Progenitor cell of endocrine pancreas (in vitro differentiated cells): ENCODE data around the gene CAMK1D. TPM values are rescaled to one million over a fixed set of nuclear protein-coding genes. Genes with fewer than 3 reads are reported as not detected.

Experiments used
- DNase-seq: peaks from one replicate; pipeline ENCODE4 v3.0.0; 2021; ENCODE audit warnings: low spot score; ENCODE audit not compliant: unreplicated experiment
- H3K27ac Mint-ChIP-seq: 2 replicates; pipeline ENCODE4 v1.8.0; 2021; ENCODE audit warnings: mild to moderate bottlenecking, moderate library complexity, mixed read lengths
- H3K27me3 Mint-ChIP-seq: 2 replicates; pipeline ENCODE4 v1.8.0; 2021; ENCODE audit warnings: mixed read lengths
- H3K36me3 Mint-ChIP-seq: 2 replicates; pipeline ENCODE4 v1.8.0; 2022; ENCODE audit warnings: mixed read lengths; ENCODE audit not compliant: insufficient read depth
- H3K4me1 Mint-ChIP-seq: 2 replicates; pipeline ENCODE4 v1.8.0; 2021; ENCODE audit warnings: low read depth, mixed read lengths
- H3K4me3 Mint-ChIP-seq: 2 replicates; pipeline ENCODE4 v1.8.0; 2021; ENCODE audit warnings: low read depth, mild to moderate bottlenecking, moderate library complexity, mixed read lengths
- H3K9me3 Mint-ChIP-seq: 2 replicates; pipeline ENCODE4 v1.8.0; 2021; ENCODE audit warnings: low read depth, mixed read lengths
- total RNA-seq: library from RNA; stranded (reverse); gene quantifications from 2 replicates; pipeline ENCODE4 v1.2.1, GENCODE V29; 2021
- TF ChIP-seq, protein P1 (sequence below): fragments of 200-600 bp; sonication (generic); IDR thresholded peaks from one replicate; pipeline ENCODE4 v1.5.0; 2021; ENCODE audit warnings: antibody characterized with exemption, mild to moderate bottlenecking; ENCODE audit not compliant: unreplicated experiment

Gene CAMK1D
- total RNA-seq, 1 donor from 2014 or later = 10.8 TPM

DNA sequence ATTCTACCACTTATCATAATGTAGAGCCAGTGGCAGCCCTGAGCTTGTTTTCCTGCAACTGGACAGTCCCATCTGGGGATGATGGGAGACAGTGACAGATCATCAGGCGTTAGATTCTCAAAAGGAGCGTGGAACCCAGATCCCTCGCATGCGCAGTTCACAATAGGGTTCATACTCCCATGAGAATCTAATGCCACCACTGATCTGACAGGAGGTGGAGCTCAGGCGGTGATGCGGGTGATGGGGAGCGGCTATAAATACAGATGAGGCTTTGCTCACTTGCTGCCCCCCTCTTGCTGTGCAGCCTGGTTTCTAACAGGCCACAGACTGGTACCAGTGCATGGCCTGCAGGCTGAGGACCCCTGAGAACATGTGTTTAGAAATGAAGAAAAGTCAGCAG lies 260.1 kb downstream of the CAMK1D start:
- DNase-seq = no peak
- no peak overlapping the region for H3K4me3 Mint-ChIP-seq
- peaks cover 3% of the 10 kb centered on the region for H3K4me1 Mint-ChIP-seq
- TF ChIP-seq, protein P1, sequence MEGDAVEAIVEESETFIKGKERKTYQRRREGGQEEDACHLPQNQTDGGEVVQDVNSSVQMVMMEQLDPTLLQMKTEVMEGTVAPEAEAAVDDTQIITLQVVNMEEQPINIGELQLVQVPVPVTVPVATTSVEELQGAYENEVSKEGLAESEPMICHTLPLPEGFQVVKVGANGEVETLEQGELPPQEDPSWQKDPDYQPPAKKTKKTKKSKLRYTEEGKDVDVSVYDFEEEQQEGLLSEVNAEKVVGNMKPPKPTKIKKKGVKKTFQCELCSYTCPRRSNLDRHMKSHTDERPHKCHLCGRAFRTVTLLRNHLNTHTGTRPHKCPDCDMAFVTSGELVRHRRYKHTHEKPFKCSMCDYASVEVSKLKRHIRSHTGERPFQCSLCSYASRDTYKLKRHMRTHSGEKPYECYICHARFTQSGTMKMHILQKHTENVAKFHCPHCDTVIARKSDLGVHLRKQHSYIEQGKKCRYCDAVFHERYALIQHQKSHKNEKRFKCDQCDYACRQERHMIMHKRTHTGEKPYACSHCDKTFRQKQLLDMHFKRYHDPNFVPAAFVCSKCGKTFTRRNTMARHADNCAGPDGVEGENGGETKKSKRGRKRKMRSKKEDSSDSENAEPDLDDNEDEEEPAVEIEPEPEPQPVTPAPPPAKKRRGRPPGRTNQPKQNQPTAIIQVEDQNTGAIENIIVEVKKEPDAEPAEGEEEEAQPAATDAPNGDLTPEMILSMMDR = no peak
- H3K36me3 Mint-ChIP-seq = no peaks in the 10 kb centered on the region
- H3K27ac Mint-ChIP-seq = no peak overlapping the region
- H3K9me3 Mint-ChIP-seq = no peaks in the 10 kb centered on the region
- H3K27me3 Mint-ChIP-seq = no peaks in the 10 kb centered on the region

DNA sequence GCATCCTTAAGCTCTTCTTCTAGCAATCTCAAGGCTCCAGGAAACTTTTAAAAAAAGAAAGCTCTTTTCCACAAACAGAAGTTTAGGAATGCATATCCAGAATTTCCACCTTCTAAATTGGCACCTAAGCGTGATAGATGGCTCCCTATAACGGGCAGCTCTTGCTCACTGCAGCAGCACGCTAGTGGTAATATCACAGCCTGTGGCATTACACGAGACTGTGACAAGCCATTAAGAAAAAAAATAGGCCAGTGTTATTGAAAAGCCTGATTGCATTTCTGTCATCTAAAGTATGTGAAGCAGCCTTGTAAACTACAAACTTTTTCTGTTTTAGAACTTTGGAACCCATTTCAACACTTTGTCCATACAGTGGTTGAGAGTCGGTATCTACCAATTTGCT lies 263.8 kb downstream of the CAMK1D start:
- H3K36me3 Mint-ChIP-seq = no peaks in the 10 kb centered on the region
- TF ChIP-seq, protein P1 = no peak
- no peaks in the 10 kb centered on the region for H3K9me3 Mint-ChIP-seq
- no peaks in the 10 kb centered on the region for H3K27me3 Mint-ChIP-seq
- H3K4me1 Mint-ChIP-seq = peaks cover 5% of the 10 kb centered on the region
- H3K27ac Mint-ChIP-seq = no peak overlapping the region
- H3K4me3 Mint-ChIP-seq = no peak overlapping the region
- DNase-seq = no peak

DNA sequence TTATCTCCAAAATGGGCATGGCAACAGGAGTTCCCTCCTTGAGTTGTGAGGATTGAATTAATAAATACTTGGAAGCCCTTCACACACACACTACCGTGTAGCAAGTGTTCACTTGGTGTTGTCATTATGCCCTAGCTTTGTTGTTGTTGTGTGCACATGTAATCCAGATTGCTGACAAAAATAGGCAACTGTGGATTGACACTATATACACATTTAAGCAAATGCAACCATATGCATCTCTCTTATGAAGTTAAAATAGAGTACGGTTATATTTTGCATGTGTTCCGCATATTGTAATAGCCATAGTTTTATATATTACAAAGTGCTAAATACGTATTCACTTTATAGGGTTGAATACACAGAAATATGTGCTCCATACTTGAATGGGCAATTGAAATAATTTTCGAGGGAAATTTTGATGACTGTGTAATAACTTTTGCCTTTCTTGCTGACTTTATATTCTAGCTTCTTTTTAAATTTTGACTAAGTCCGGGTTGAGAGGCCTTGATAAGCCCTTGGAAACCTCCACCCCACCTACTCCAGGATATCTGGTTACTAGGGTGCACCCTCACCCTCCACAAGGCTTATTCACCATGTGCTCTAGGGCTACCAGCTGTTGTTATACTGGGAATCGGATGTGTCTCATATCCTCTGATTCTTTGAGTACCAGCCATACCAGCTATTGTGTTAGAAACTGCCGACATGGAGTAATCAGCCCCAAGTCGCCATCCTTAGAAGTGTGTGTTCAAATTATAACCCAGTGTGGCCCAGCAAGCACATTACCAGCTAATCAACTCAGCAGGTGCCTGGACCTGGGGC lies 265.0 kb downstream of the CAMK1D start:
- no peak for DNase-seq
- Mint-ChIP-seq H3K27me3 (no peaks in the 10 kb centered on the region), H3K4me3 (no peak overlapping the region), H3K9me3 (no peaks in the 10 kb centered on the region), H3K36me3 (no peaks in the 10 kb centered on the region), H3K4me1 (peaks cover 5% of the 10 kb centered on the region), H3K27ac (peak overlapping the region; percentile 29)
- TF ChIP-seq, protein P1 = no peak

DNA sequence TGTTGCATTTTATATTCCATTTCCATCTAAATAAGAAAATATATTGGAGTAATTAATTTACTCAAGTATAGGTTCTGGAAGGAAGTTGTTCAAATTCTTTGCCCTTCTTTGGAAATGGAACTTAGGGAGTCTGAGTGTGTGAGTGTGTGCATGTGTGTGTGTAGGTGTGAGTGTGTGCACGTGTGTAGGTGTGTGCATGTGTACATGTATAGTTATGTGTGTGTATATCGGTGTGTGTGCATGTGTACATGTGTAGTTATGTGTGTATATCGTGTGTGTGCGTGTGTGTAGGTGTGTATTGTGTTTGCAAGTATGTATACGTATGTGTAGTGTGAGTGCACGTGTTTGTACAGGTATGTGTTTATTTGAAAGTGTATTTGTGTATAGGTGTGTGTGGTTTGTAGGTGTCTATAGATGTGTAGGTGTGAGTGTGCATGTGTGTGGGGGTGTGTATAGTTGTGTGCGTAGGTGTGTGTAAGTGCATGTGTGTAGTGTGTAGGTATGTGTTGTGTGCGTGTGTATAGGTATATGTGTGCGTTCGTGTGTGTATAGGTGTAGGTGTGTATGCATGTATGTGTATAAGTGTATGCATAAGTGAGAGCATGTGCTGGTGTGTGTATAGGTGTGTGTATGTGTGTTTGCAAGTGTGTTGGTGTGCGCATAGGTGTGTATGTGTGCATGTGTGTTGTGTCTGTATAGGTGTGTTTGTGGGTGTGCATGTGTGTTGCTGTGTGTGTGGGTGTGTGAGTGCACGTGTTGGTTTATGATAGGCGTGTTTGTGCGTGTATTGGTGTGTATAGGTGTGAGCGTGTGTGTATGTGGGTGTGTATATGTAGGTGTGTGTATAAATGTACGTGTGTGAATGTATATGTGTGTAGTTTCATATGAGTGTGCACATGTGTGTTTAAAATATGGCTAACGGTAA lies 266.2 kb downstream of the CAMK1D start:
- no peak for DNase-seq
- H3K4me3 Mint-ChIP-seq = no peak overlapping the region
- H3K4me1 Mint-ChIP-seq = peaks cover 5% of the 10 kb centered on the region
- no peaks in the 10 kb centered on the region for H3K9me3 Mint-ChIP-seq
- TF ChIP-seq, protein P1 = no peak
- H3K36me3 Mint-ChIP-seq = no peaks in the 10 kb centered on the region
- H3K27ac Mint-ChIP-seq = no peak overlapping the region
- no peaks in the 10 kb centered on the region for H3K27me3 Mint-ChIP-seq
